Endodermal cell (in vitro differentiated cells): ENCODE results near the gene CALML6. TPM values are rescaled to one million over a fixed set of nuclear protein-coding genes. Genes with fewer than 3 reads are reported as not detected.
"Not testable (repeated sequence)": the region's sequence is repeated elsewhere in the genome, so short reads cannot be mapped to it uniquely, and the experiment has no call there.

ENCODE experiments used
- DNase-seq: peaks from one replicate; pipeline ENCODE4 v3.0.0-alpha.2; 2017
- H3K27ac ChIP-seq: 2 replicates; pipeline ENCODE4 v1.5.1; 2013; ENCODE audit warnings: mild to moderate bottlenecking, low read depth, low read length, moderate library complexity
- H3K27me3 ChIP-seq: 2 replicates; pipeline ENCODE4 v1.6.1; 2013; ENCODE audit warnings: mild to moderate bottlenecking, low read length, moderate library complexity; ENCODE audit not compliant: insufficient read depth, control insufficient read depth, poor library complexity, severe bottlenecking
- H3K36me3 ChIP-seq: 2 replicates; pipeline ENCODE4 v1.7.0; 2013; ENCODE audit warnings: mild to moderate bottlenecking, low read length, moderate library complexity; ENCODE audit not compliant: control insufficient read depth, insufficient read depth
- H3K4me1 ChIP-seq: one replicate; pipeline ENCODE4 v1.7.0; 2013; ENCODE audit warnings: low read length; ENCODE audit not compliant: control insufficient read depth, insufficient read depth
- H3K4me3 ChIP-seq: 2 replicates; pipeline ENCODE4 v1.5.1; 2013; ENCODE audit warnings: mild to moderate bottlenecking, low read length, moderate library complexity
- H3K9ac ChIP-seq: 2 replicates; pipeline ENCODE4 v1.6.1; 2013; ENCODE audit warnings: mild to moderate bottlenecking, low read length, moderate library complexity; ENCODE audit not compliant: poor library complexity, severe bottlenecking; ENCODE audit errors: extremely low read depth
- H3K9me3 ChIP-seq: 2 replicates; pipeline ENCODE4 v1.6.1; 2013; ENCODE audit warnings: mild to moderate bottlenecking, low read length, moderate library complexity; ENCODE audit not compliant: control insufficient read depth
- H3K27ac Mint-ChIP-seq: 2 replicates; pipeline ENCODE4 v1.8.0; 2020; ENCODE audit warnings: mixed read lengths
- H3K27me3 Mint-ChIP-seq: 2 replicates; pipeline ENCODE4 v1.8.0; 2021; ENCODE audit warnings: mild to moderate bottlenecking, mixed read lengths; ENCODE audit not compliant: insufficient read depth
- H3K36me3 Mint-ChIP-seq: 2 replicates; pipeline ENCODE4 v1.8.0; 2020; ENCODE audit warnings: low read depth, mixed read lengths
- H3K4me1 Mint-ChIP-seq: 2 replicates; pipeline ENCODE4 v1.8.0; 2020; ENCODE audit warnings: mixed read lengths
- H3K4me3 Mint-ChIP-seq: 2 replicates; pipeline ENCODE4 v1.8.0; 2020; ENCODE audit warnings: mild to moderate bottlenecking, moderate library complexity, mixed read lengths
- H3K9me3 Mint-ChIP-seq: 2 replicates; pipeline ENCODE4 v1.8.0; 2020; ENCODE audit warnings: mild to moderate bottlenecking, mixed read lengths
- WGBS, 2 experiments: methylation state at CpG; one replicate each; pipeline versions ENCODE4 v1.1.5 to v1.1.7; 2013; ENCODE audit warnings: missing lambda C conversion rate in 2 of 2, mixed read lengths in 1 of 2; ENCODE audit not compliant: insufficient coverage in 1 of 2, insufficient read length in 1 of 2; 5-methylcytosine and 5-hydroxymethylcytosine counted together
- total RNA-seq, 2 donors: library from RNA; stranded (reverse); fragmentation: NEBNext Ultra II Directional in 1 of 2; extraction: Animal tissue kit (Norgen Biotek cat#: 25700) in 1 of 2; gene quantifications; 2 replicates in 1 of 2; 3 replicates in 1 of 2; pipeline ENCODE4 v1.2.1, GENCODE V29; 2021
- TF ChIP-seq, protein P1 (sequence below): fragments of 200-600 bp; sonication (generic); conservative IDR thresholded peaks from 2 replicates; pipeline ENCODE4 v1.5.0; 2021; ENCODE audit warnings: antibody characterized with exemption, mild to moderate bottlenecking

The CALML6 gene
- total RNA-seq, 2 donors from 2014 or later: 0.89 to 1.4 TPM

DNA sequence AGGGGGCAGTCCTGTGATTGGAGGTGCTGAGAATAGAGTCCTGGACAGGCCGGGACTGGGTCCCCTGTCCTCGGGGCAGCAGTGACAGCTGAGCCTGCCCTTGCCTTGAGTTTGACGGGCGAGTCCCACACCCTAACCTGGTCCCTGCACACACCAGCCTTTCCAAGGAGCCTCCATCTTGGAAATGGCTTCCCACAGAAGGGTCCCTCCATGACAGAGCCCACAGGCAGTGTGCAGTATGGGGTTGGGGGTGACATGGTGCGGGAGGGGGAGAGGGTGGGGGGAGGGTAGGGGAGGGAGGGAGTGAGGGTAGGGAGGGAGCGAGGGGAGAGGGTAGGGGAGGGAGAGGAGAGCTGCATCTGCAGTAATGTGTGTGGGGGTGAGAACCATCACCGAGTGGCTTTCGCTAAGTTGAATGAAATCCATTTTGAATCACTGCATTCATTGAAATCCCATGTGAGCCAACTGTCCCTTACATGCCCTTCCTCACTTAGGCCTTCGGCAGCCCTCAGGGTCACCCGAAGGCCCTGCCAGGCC lies 14.1 kb downstream of the CALML6 start:
- H3K4me1 Mint-ChIP-seq: no peaks in the 10 kb centered on the region
- no peak overlapping the region for H3K9ac ChIP-seq
- 80 to 89% methylated on average over 7 to 9 of the region's 10 CpGs for WGBS, 2 experiments
- H3K27ac ChIP-seq: no peak overlapping the region
- H3K4me3 Mint-ChIP-seq: no peak overlapping the region
- DNase-seq: peak; percentile 46
- H3K9me3 Mint-ChIP-seq: peaks cover 12% of the 10 kb centered on the region
- no peaks in the 10 kb centered on the region for H3K27me3 ChIP-seq
- no peaks in the 10 kb centered on the region for H3K36me3 Mint-ChIP-seq
- H3K4me3 ChIP-seq: no peak overlapping the region
- H3K9me3 ChIP-seq: no peaks in the 10 kb centered on the region
- H3K27me3 Mint-ChIP-seq: no peaks in the 10 kb centered on the region
- no peaks in the 10 kb centered on the region for H3K36me3 ChIP-seq
- TF ChIP-seq, protein P1, sequence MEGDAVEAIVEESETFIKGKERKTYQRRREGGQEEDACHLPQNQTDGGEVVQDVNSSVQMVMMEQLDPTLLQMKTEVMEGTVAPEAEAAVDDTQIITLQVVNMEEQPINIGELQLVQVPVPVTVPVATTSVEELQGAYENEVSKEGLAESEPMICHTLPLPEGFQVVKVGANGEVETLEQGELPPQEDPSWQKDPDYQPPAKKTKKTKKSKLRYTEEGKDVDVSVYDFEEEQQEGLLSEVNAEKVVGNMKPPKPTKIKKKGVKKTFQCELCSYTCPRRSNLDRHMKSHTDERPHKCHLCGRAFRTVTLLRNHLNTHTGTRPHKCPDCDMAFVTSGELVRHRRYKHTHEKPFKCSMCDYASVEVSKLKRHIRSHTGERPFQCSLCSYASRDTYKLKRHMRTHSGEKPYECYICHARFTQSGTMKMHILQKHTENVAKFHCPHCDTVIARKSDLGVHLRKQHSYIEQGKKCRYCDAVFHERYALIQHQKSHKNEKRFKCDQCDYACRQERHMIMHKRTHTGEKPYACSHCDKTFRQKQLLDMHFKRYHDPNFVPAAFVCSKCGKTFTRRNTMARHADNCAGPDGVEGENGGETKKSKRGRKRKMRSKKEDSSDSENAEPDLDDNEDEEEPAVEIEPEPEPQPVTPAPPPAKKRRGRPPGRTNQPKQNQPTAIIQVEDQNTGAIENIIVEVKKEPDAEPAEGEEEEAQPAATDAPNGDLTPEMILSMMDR: no peak
- H3K4me1 ChIP-seq: no peaks in the 10 kb centered on the region
- H3K27ac Mint-ChIP-seq: no peak overlapping the region

DNA sequence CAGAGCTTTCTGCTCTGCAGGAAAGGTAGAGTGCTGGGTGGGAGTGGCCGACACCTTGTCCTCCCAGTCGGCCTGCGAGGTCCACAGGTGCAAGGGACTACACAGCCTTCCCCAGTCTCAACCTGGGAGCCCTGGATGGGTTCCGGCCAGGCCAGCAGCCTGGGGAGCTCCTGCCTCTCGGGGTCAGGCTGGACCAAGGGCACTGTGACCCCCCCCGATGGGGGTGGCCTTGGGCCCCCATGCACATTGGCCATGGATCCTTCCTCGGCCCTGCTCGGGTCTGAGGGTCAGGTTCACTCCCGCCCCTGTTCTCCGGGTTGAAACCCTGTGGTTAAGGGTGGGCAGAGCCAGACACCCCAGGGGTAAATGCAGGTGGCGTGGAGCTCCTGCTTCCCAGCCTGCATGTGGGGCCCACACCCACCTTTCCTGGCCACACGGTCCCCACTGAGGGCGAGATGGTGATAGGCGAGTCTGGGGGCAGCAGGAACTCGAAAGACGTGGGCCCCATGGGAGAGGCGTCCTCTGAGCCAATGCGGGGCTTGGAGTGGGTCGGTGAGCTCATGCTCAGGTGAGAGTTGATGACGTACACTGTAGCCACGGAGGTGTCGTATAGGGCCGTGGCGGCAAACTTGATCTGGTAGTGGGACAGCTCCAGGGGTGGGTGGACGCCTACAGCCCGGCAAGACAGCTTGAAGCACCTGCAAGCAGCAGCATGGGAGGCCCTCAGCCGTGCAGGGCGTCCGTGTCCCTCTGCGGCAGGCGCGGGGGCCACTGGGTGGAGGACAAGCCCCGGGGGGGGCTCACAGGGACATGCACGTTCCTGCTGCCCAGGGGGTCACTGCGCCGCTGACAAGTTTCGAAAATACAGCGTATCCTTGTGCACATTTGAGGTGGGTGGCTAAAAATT lies 14.8 kb downstream of the CALML6 start:
- TF ChIP-seq, protein P1: no peak
- no peak overlapping the region for H3K9ac ChIP-seq
- Mint-ChIP-seq H3K36me3 (no peaks in the 10 kb centered on the region), H3K4me3 (no peak overlapping the region), H3K27ac (no peak overlapping the region), H3K27me3 (no peaks in the 10 kb centered on the region), H3K4me1 (no peaks in the 10 kb centered on the region), H3K9me3 (peaks cover 15% of the 10 kb centered on the region)
- WGBS, 2 experiments: 88 to 94% methylated on average over 19 to 38 of the region's 38 CpGs
- no peaks in the 10 kb centered on the region for H3K27me3 ChIP-seq
- DNase-seq: no peak
- H3K4me1 ChIP-seq: no peaks in the 10 kb centered on the region
- H3K9me3 ChIP-seq: no peaks in the 10 kb centered on the region
- no peak overlapping the region for H3K27ac ChIP-seq
- H3K4me3 ChIP-seq: no peak overlapping the region
- H3K36me3 ChIP-seq: no peaks in the 10 kb centered on the region

DNA sequence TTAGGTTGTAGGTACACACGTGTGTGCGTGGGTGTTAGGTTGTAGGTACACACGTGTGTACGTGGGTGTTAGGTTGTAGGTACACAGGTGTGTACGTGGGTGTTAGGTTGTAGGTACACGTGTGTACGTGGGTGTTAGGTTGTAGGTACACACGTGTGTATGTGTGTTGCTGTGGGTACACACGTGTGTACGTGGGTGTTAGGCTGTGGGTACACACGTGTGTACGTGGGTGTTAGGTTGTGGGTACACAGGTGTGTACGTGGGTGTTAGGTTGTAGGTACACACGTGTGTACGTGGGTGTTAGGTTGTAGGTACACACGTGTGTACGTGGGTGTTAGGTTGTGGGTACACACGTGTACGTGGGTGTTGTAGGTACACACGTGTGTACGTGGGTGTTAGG lies 19.8 kb downstream of the CALML6 start:
- not testable (repeated sequence) for H3K9me3 ChIP-seq, H3K4me1 Mint-ChIP-seq, H3K4me1 ChIP-seq, H3K4me3 Mint-ChIP-seq, H3K36me3 Mint-ChIP-seq, H3K27me3 ChIP-seq, H3K27ac Mint-ChIP-seq, H3K27ac ChIP-seq, H3K9ac ChIP-seq, H3K27me3 Mint-ChIP-seq, H3K36me3 ChIP-seq, H3K4me3 ChIP-seq, DNase-seq
- 87% methylated on average over 6 to 19 of the region's 21 CpGs for WGBS, 2 experiments
- peaks cover 12% of the 10 kb centered on the region for H3K9me3 Mint-ChIP-seq
